GM18873 (cell line): ENCODE data around the gene TIMM22.
"Not testable (repeated sequence)": the region's sequence is repeated elsewhere in the genome, so short reads cannot be mapped to it uniquely, and the experiment has no call there.

ENCODE experiments used
- ATAC-seq: cut with Tn5 transposase; IDR thresholded peaks from one replicate; pipeline ENCODE4 v1.9.1; 2021; ENCODE audit warnings: mild to moderate bottlenecking, moderate library complexity, moderate number of reproducible peaks; ENCODE audit not compliant: unreplicated experiment, low FRiP score

TIMM22 gene

GRCh38 chr17:970364-970763, 26.6 kb upstream of the TIMM22 start:
- no peak for ATAC-seq

GRCh38 chr17:971861-972260, 25.1 kb upstream of the TIMM22 start:
- not testable (repeated sequence) for ATAC-seq

- no peak for ATAC-seq
These were observed 23.9 kb upstream of the TIMM22 start for GRCh38 chr17:973053-973452.

GRCh38 chr17:974778-975177, 22.2 kb upstream of the TIMM22 start:
- ATAC-seq: not testable (repeated sequence)

- ATAC-seq: no peak
These were observed 21.5 kb upstream of the TIMM22 start for GRCh38 chr17:975371-975915.

- no peak for ATAC-seq
These were observed 20.6 kb upstream of the TIMM22 start for GRCh38 chr17:976312-976711.

- ATAC-seq: no peak
These were observed 19.8 kb upstream of the TIMM22 start for GRCh38 chr17:977166-977565.

GRCh38 chr17:978103-979093, 18.5 kb upstream of the TIMM22 start:
- no peak for ATAC-seq

- ATAC-seq: no peak
These were observed 17.8 kb upstream of the TIMM22 start for GRCh38 chr17:979212-979538.

GRCh38 chr17:979539-980405, 17.2 kb upstream of the TIMM22 start, which contains the start of gene NXN:
NXN (minus strand) TSS chr17:979776.
- ATAC-seq: no peak

GRCh38 chr17:980406-981291, 16.3 kb upstream of the TIMM22 start:
- ATAC-seq: no peak

- ATAC-seq: no peak
These were observed 15.7 kb upstream of the TIMM22 start for GRCh38 chr17:981292-981658.

GRCh38 chr17:983921-984320, 13.0 kb upstream of the TIMM22 start:
- ATAC-seq: no peak

- ATAC-seq: no peak
These were observed 10.5 kb upstream of the TIMM22 start for GRCh38 chr17:986322-986929.

GRCh38 chr17:987931-988330, 9.0 kb upstream of the TIMM22 start:
- ATAC-seq: no peak

GRCh38 chr17:988561-988960, 8.4 kb upstream of the TIMM22 start:
- no peak for ATAC-seq

- no peak for ATAC-seq
These were observed 4.0 kb upstream of the TIMM22 start for GRCh38 chr17:992933-993332.

- not testable (repeated sequence) for ATAC-seq
These were observed 1.6 kb upstream of the TIMM22 start for GRCh38 chr17:995324-995723.

GRCh38 chr17:998111-998510, 1.2 kb downstream of the TIMM22 start:
- ATAC-seq: no peak
